Esophagus (tissue), 2 donors: ENCODE data around the gene LHPP. TPM values are rescaled to one million over a fixed set of nuclear protein-coding genes. Genes with fewer than 3 reads are reported as not detected.

ENCODE experiments used
- H3K27ac ChIP-seq, 2 donors: one replicate each; pipeline ENCODE4 v1.5.1; 2013; ENCODE audit warnings: low read depth in 2 of 2, mild to moderate bottlenecking in 2 of 2, inconsistent platforms in 1 of 2, low read length in 1 of 2, moderate library complexity in 1 of 2
- H3K27me3 ChIP-seq, 2 donors: one replicate each; pipeline ENCODE4 v1.6.1; 2013; ENCODE audit warnings: low read length in 2 of 2, control low read depth in 1 of 2, mild to moderate bottlenecking in 1 of 2; ENCODE audit not compliant: insufficient read depth in 2 of 2, control insufficient read depth in 1 of 2
- H3K36me3 ChIP-seq, 2 donors: one replicate each; pipeline ENCODE4 v1.6.1; 2013; ENCODE audit warnings: low read length in 1 of 2; ENCODE audit not compliant: control insufficient read depth in 2 of 2, insufficient read depth in 2 of 2
- H3K4me1 ChIP-seq, 2 donors: one replicate each; pipeline ENCODE4 v1.6.1; 2013; ENCODE audit warnings: low read length in 1 of 2; ENCODE audit not compliant: control insufficient read depth in 2 of 2, insufficient read depth in 2 of 2
- H3K4me3 ChIP-seq, 2 donors: one replicate each; pipeline ENCODE4 v1.5.1; 2013; ENCODE audit warnings: low read length in 2 of 2, mild to moderate bottlenecking in 2 of 2, low read depth in 1 of 2, moderate library complexity in 1 of 2
- H3K9me3 ChIP-seq, 2 donors: one replicate each; pipeline ENCODE4 v1.6.1; 2013; ENCODE audit warnings: mild to moderate bottlenecking in 2 of 2, low read depth in 1 of 2, low read length in 1 of 2, moderate library complexity in 1 of 2; ENCODE audit not compliant: control insufficient read depth in 2 of 2, insufficient read depth in 1 of 2
- WGBS, 2 donors: extraction: QIAGEN DNeasy Blood & Tissue Kit; methylation state at CpG; one replicate each; pipeline ENCODE4 v1.1.7; 2013; 5-methylcytosine and 5-hydroxymethylcytosine counted together
- polyA plus RNA-seq, 2 donors: library from polyadenylated mRNA; stranded (reverse); fragments of 200-250 nt; gene quantifications; one replicate each; pipeline ENCODE4 v1.2.3, GENCODE V29; 2013
- donor health status: healthy with polysubstance abuse.
- donor health status: Bipolar disorder and iron deficiency.

The LHPP gene
- polyA plus RNA-seq, 2 donors: 23.0 to 23.4 TPM

DNA sequence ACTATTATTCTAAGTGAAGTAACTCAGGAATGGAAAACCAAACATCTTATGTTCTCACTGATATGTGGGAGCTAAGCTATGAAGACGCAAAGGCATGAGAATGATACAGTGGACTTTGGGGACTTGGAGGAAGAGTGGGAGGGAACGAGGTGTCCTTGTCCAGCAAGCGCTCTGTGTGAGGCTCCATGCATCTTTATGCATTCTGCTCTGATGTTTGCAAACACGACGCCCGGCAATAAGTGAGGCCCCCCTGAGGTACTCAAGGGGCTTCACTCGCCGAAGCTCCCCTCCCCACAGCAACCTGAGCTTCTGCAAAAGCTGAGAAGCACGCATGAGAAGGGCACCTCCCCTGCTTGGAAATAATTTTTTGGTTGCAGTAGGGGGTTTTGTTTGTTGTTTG, 103.3 kb downstream of the LHPP start:
- Histone ChIP-seq H3K27me3 (no peaks in the 10 kb centered on the region), H3K36me3 (no peaks in the 10 kb centered on the region), H3K27ac (no peak overlapping the region), H3K9me3 (no peaks in the 10 kb centered on the region), H3K4me3 (no peak overlapping the region), H3K4me1 (peaks cover 0 to 2% of the 10 kb centered on the region in 2 donors)
- WGBS, 2 donors: 76 to 88% methylated on average over 9 of the region's 9 CpGs

DNA sequence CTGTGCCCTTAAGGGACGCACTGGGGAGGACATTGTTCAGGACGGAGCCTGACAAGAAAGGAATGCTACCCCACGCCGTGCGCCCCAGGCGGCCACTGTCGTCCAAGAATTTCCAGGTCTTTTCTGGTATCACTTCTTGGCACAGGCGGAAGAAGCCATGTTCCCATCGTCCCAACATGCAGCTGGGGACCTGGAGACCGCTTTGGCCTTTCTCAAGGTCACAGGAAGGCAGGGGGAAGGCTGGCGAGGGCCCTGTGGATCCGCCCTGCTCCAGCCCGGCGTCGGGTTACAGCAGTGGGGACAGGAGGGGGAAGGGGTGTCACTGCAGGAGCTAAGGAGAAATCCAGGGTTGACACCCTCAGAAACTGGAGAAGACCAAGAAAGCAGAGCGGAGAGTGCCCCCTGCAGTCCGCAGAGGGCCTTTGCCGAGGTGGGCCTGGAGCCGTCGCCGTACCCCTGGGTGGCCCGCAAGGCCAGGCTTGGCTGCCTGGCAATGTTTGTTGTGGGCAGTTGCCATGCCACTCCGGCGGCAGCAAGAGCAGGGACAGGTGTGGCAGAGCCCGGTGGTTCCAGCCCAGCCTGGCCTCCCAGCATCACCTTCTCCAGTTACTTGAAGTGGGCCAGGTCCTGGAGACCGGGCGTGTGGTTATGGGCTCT, 104.1 kb downstream of the LHPP start:
- no peak overlapping the region for H3K27ac ChIP-seq
- no peaks in the 10 kb centered on the region for H3K27me3 ChIP-seq
- WGBS, 2 donors: 54 to 57% methylated on average over 26 to 27 of the region's 27 CpGs
- H3K4me3 ChIP-seq: no peak overlapping the region
- peaks cover 0 to 2% of the 10 kb centered on the region in 2 donors for H3K4me1 ChIP-seq
- H3K9me3 ChIP-seq: no peaks in the 10 kb centered on the region
- no peaks in the 10 kb centered on the region for H3K36me3 ChIP-seq

DNA sequence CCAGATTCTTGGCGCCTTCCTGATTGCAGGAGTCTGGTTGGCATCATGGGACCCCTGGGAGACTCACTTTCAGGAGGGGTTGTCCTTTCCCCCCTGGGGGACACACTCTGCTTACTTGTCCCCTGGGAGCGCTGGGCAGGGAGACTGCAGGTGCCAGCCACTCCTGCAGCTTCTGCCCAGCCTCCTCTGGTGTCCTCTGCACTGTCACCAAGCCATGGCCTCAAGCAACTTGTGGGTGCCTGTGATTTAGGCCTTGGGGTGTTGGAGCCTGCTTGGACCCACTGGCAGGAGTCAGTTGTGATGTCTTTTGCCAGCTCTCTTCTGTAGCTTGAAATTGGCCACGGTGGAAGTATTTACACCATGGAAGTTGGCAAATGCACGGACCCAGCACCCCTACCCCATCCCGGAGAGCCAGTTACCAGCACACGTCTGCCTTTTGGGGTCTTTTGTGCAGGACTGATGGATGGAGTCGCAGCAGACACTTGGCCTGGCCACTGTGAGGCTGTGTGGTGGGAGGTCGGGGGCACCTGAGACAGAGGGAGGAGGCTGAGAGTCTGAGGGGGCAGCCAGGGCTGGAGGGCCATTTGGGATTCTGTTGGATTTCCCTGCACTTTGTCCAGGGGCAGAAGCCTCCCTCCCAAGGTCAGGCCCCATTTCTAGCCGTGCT, 104.7 kb downstream of the LHPP start:
- WGBS, 2 donors: 91% methylated on average over 9 of the region's 9 CpGs
- Histone ChIP-seq H3K9me3 (no peaks in the 10 kb centered on the region), H3K36me3 (no peaks in the 10 kb centered on the region), H3K4me3 (no peak overlapping the region), H3K4me1 (peaks cover 0 to 2% of the 10 kb centered on the region in 2 donors), H3K27me3 (no peaks in the 10 kb centered on the region), H3K27ac (no peak overlapping the region)

DNA sequence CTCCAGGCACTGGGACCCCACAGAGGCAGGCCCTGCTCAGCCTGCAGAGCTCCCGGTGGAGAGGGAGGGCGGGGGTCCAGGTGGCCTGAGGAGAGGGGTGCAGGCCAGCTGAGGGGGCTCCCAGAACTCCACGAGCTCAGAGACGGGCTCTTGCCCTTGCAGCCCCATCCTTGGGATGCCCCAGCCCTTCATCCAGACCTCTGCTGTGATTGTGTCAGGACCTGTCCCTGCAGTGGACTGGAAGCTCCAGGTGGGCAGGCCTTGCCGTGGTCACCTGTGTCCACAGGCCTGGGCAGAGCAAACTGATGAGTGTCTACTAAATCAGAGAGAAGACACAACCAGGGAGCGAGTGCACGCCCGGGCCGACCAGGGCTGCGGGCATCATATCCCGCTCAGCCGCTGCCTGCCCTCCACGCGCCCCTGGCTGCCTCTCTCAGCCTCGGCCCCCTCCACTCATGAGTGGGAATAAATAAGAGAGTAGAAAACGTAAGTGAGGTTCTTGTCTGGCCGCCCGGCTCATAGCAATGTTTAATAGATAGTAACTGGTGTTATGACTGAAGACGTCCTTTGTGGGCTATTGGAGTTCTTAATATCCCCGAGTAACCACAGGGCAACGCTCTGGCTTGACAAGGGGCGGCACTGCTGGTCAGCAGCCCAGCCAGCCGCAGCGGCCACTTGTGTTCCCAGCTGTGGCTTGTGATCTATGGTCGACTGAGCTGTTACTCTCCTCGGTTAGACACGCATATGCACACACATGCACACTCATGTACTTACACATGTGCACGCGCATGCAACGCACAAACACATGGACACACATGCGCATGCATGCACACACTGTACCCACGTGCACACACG, 105.6 kb downstream of the LHPP start:
- Histone ChIP-seq H3K9me3 (no peaks in the 10 kb centered on the region), H3K27ac (no peak overlapping the region), H3K4me1 (no peaks in the 10 kb centered on the region), H3K4me3 (no peak overlapping the region), H3K27me3 (no peaks in the 10 kb centered on the region), H3K36me3 (no peaks in the 10 kb centered on the region)
- 92 to 94% methylated on average over 33 of the region's 33 CpGs for WGBS, 2 donors

DNA sequence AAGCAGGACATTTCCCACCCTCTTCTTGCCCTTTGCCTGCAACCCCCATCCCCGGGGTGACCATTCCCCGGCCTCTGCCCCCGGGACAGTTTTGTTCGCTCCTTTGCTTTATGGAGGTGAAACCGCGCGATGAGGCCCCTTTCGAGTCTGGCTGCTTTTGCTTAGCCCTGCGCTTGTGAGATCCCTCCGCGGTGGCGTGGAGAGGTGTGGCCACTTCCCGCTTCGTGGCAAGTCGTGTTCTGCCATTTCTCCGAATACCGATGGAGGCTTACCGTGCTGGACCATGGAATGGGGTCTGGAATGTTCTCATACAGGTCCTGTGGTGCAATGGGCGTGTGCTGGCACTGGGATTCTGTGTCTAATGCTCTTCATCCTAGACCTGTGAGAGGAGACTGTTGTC, 106.7 kb downstream of the LHPP start:
- Histone ChIP-seq H3K9me3 (no peaks in the 10 kb centered on the region), H3K27ac (no peak overlapping the region), H3K4me3 (no peak overlapping the region), H3K27me3 (no peaks in the 10 kb centered on the region), H3K4me1 (no peaks in the 10 kb centered on the region), H3K36me3 (no peaks in the 10 kb centered on the region)
- WGBS, 2 donors: 90 to 93% methylated on average over 19 of the region's 19 CpGs

DNA sequence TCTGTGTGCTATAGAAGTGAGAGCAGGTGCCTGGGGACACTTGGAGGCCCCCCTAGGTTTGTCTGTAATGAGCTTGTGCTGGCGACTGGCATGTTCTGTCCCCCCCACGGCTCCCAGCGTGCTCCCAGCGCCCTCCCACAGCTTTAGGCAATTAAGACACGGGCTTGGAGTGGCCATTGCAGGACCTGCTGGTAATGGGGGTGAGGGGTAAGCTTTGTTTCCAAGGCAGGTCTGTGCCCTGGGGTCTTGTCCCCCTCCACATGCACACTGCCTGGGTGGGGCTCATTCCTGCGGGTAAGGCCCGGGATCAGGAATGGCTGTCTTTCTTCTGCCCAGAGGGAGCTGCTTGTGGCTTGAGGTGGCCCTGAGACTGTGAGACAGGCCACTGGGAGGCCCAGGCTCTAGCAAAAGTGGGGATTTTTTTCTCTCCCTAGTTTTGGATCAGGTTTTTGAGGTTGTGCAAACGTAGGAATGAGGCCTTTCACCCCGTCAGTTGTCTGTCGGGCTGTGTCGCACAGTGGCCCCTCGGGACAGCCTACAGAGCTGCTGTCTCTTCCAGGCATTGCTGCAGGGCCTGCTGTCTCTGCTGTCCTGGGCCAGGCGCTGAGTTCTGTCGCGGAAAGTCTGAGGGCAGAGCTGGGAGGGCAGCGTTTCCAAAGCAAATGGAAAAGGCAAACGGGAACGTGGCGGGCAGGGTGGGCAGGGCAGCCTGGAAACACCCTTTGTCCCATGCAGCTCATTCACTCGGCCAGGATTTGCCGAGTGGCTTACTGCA, 107.4 kb downstream of the LHPP start:
- Histone ChIP-seq H3K27ac (no peak overlapping the region), H3K36me3 (no peaks in the 10 kb centered on the region), H3K4me1 (no peaks in the 10 kb centered on the region), H3K4me3 (no peak overlapping the region), H3K27me3 (no peaks in the 10 kb centered on the region), H3K9me3 (no peaks in the 10 kb centered on the region)
- WGBS, 2 donors: 81 to 83% methylated on average over 21 of the region's 21 CpGs

DNA sequence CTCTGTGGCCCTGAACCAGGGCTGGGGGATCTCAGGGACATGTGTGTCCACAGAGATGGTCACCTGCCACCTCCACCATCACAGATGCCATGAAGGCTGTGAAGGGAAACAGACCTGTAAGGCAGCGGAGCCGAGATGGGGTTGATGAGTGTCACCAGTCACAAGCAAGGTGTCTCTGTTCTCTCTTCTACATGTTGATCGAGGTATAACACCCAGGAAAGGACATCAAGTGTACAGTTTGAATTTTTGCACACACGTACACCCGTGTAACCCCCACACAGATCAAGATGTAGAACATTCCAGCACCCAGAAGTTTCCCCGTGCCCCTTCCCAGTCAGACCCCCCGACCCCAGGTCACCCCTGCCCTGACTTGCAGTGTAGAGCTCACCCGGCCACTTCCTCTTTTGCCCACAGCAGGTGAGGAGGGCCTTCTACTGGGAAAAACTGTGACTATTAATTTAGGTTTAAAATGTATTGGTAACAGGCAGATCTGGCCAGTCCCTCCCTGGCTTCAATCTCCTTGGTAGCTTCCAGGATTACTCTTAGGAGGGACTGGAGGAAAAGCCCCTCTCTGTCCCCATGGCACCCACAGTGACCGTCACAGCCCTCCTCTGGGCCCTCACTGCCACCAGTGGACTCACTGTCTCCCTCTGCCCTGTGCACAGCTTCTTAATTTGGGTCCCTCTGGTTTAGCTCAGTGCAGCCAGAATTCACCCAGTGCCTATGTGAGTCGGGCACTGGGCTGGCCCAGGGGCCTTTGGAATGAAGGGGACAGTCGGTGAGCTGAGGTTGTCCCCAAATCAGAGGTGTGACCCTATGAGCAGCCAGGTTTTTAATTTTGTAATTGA, 108.2 kb downstream of the LHPP start:
- no peak overlapping the region for H3K4me3 ChIP-seq
- no peak overlapping the region for H3K27ac ChIP-seq
- 76 to 86% methylated on average over 11 of the region's 11 CpGs for WGBS, 2 donors
- no peaks in the 10 kb centered on the region for H3K9me3 ChIP-seq
- no peaks in the 10 kb centered on the region for H3K4me1 ChIP-seq
- no peaks in the 10 kb centered on the region for H3K36me3 ChIP-seq
- no peaks in the 10 kb centered on the region for H3K27me3 ChIP-seq

DNA sequence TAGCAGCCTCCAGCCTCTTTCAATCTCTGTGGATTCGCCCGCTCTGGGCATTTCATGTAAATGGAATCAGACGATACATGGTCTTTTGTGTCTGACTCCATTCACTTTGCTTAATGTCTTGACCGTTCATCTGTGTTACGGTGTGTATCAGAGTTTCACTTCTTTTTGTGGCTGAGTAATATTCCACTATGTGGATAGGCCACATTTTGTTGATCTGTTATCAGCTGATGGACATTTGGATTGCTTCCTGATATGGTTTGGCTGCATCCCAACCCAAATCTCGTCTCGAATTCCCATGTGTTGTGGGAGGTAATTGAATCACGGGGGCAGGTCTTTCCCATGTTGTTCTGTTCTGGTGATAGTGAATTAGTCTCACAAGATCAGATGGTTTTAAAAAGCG, 109.0 kb downstream of the LHPP start:
- Histone ChIP-seq H3K4me3 (no peak overlapping the region), H3K36me3 (no peaks in the 10 kb centered on the region), H3K9me3 (no peaks in the 10 kb centered on the region), H3K27me3 (no peaks in the 10 kb centered on the region), H3K4me1 (no peaks in the 10 kb centered on the region), H3K27ac (no peak overlapping the region)
- WGBS, 2 donors: 87% methylated on average over 9 of the region's 9 CpGs
